Stimulated activated CD4-positive, alpha-beta T cell treated with anti-CD3 and anti-CD28 coated beads, Interleukin-12 subunit alpha, Interleukin-12 subunit beta, amount 100 ng/mL, for 24 hours (primary cell): ENCODE data around the gene R3HDM2.
A peak's percentile ranks its signal among the peaks of the same experiment; 100 is the strongest.

ENCODE experiments used
- DNase-seq, 2 experiments: peaks; one replicate each; pipeline ENCODE4 v3.0.0-alpha.2; 2020; ENCODE audit warnings: low read depth in 2 of 2

R3HDM2 gene

DNA sequence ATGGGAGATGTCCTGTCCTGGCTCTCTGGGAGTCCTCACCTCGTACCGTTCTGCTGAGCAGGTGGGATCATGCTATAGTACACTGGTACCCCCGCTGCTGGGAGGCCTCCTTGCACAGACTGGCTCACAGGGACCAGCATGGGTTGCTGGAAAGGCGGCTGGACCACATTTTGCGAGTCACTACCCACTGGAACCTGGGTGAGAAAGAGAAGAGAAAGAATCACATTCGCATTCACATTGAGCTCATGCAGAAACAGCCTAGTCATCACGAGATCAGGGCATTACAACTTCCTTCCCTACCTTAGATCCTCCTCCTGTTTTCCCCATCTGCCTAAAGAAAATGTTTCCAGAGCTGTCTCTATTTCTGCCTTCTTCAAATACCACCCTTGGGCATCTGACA lies 162.6 kb downstream of the R3HDM2 start:
- peak; percentile 11 to 14 for DNase-seq

DNA sequence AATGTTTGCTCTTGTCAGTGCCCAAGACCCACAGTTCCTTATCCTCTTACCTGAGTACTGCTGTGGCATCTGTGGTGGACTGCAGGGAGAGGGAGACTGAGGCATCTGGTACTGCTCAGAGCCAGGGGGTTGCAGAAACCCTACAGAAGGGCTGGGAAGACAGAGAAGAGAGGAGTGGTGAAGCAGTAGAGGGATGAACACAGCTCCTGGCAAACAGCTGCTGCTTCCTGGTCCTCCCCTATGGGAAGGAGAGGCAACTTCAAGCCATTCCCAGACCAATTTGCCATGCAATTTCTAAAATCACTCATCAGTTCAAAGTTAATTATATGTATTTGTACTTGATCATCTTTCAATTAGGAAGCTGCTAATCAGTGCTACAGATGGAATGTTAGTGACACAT lies 164.2 kb downstream of the R3HDM2 start:
- DNase-seq, result no peak

DNA sequence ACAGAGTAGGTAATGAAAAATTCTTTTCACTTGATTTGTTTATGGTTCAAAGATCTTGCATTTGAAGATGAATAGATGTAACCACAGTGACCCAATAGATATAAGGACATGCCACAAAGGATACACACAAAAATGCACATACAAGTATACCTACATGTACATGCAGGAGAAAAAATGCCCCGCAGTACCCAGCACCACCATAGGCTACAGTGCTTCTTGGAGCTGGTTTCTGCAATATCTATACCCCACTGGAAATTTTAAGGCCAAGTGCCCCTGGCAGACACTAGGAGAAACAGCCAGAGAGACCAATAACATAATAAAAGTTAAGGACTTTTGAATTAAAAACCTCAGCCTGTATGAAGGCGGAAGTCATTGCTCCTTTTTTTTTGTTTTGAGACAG lies 167.7 kb downstream of the R3HDM2 start:
- DNase-seq, result no peak

DNA sequence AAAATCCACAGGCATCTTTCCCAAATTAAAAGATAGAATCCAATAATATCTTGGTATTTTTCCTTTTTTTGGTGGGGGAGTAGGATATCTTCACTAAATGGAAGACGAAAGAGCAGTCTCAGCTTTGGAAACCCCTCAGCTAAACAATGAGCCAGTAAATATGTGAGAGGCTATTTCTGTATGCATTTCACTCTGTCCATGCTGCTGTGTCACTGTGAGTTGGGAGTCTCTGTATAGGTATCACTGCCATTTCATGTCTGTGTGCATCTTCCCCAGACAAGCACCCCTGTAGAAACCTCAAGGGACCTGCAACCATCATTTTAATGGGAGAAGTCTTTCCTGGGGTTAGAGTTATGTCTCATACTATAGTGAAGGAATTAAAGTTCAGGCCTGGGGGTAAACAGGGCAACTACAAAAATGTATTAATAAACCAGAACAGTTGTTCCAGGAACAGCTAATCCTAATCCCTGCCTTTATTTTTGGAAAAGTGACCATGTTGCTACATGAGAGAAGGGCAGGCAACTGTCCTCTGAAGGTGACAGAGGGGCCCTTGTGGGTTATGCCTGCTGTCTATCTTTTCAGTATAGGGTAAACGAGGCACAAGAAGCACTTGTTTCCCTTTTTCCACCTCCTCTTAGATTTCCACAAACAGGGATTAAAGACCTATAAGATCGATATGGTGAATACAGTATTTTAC lies 168.6 kb downstream of the R3HDM2 start:
- no peak for DNase-seq

DNA sequence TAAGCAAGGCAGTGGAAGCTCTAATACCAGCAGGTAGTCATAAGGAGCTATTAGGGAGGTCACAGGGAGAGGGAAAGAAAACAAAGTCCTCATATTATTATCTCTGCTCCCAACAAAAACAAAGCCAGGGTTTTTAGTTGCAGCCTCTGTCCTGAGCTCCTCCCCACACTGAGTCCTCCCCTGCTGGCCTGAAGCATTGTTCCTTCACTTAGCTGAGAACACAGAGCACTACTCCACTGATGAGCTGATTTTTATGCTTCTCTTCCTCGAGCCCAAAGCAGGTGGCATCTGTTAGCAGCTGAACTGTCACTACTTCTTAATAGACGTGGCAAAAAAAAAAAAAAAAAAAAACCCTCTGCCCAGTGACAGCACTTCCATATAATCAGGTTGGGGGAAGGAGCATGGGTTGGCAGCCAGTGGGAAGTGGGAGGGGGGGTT lies 169.4 kb downstream of the R3HDM2 start:
- DNase-seq, result no peak

DNA sequence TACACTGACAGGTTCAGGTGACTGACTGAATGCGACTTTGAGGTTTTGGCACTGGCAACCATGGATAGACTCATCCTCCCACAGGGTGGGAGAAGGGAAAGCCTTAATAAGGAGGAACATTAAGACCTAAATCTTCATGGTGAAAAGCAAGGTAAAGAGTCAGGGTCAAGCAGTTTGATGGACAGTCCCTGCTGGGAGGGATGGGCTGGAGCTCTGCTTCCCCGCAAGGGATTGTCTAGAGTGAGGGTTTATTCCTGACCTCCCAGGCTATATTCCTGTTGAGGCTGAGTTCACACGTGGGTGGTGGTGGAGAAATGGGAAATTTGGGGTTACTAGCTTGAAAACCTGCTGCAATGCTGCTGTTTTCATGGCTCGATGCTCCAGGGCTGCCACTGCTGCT lies 170.5 kb downstream of the R3HDM2 start:
- DNase-seq, result no peak

DNA sequence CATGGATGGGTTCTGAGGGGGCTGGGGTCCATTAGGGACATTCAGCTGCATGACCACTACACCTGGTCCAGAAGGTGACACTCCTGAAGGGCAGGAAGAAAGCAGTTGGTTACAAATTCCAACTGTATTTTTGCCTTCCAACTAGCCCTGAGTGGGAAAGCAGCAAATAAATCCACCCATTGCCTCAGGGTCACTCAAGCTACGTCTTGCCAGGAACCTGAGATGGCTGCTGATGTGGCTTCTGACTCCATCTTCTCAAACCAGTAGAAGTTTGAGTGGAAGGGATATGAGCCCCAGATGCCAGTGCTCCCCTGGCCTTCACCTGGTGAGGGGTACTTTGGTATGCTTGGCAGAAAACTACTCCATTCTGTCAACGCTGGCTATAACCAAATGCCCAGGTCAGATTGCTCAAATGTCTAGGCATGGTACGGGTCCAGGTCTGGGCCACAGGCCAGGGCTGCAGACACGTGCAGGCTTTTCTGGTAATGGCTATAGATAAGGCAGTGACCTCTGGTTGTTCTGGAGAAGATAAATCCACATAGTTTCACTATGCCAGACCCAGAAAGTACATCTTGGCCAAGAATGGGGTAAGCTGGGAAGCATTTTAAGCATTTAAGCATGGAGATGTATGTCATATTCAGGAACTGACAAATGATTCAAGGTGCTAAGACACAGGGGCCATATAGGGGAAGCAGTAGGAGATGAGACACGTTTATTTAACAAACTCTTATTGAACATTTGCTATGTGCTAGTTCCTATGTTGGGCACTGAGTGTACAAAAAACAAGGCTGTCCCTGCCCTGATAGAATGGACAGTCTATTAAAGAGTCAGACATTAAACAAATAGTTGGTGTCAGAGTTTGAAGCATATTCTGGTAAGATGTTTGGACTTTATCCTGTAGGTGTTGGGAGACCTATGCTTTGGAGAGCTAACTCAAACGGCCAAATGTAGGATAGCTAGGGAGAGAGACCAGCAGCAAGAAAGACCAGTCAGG lies 171.6 kb downstream of the R3HDM2 start:
- DNase-seq, result no peak

DNA sequence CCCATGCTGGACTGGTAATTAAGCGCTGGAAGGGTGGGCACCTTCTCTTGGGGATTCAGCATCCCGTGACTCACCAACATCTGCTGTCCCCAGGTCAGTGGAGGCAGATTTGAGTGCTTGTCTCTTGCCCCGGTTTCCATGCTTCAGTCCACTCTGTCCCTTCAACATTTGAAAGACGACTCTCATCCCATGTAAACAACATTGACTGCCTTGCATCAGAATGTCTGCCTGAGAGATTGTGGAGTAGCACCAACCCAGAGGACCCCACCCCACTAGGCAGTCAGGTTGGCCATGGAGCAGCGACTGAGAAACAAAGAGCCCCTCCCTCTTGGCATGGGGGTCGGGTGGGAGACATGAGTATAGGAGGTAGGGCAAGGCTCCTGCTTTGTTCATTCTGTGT lies 174.9 kb downstream of the R3HDM2 start:
- no peak for DNase-seq

DNA sequence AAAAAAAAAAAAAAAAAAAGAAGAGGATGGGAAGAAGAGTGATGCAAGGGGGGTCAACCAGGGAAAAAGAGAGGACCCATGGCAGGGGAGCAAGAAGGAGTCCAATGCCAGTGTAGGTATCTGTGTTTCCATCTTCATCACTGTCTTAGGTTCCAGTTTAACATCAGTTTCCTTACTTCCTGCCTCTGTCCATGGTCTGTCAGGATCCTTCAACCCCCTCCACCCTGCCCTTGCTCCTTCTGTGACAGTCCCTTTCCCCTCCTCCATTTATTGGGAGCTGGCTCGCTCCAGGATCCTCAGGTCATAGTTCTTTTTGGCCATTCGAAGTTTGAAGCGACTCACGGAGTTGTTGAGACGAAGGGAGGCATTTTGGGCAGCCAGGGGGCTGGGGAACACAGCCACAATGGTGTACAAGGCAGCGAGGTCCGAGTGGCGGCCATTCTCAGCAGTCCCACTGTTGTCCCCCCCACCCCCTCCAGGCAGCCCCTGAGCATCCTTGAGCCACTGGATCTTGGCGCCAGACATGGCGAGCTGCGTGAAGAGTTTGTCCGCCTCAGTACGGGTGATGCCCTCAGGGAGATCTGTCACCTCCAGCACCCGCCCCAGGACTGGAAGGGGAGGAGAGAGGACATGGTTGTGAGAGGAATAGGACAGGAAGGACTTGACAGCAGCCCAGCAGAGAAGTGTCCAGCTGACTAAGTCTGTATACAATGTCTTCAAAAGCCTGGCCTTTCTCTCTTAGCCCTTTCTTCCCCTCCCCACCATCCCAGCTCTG lies 176.2 kb downstream of the R3HDM2 start:
- no peak for DNase-seq

DNA sequence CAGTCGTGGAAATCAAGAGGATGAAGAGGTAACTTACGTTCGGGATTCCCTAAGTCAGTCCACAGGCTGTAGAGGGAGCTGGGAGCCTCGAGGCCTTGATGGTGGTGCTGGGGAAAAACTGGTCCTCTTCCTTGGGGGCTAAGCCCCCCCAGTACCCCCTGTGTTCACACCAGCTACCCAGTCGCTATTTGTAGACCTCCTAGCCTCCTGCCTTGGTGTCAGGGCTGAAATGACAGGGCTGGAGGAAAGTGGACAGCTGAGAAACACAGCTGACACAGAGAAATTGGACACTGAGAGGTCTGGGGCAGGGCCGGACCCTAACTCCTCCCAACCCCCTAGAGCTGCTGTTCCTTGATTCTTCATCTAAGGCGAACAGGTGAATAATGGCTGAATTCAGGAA lies 179.9 kb downstream of the R3HDM2 start, which contains the start of gene STAC3:
STAC3 (minus strand) TSS at position 232 of the 400 bp plus-strand sequence. CDS start 1,551 bp downstream, outside the sequence.
- no peak for DNase-seq

DNA sequence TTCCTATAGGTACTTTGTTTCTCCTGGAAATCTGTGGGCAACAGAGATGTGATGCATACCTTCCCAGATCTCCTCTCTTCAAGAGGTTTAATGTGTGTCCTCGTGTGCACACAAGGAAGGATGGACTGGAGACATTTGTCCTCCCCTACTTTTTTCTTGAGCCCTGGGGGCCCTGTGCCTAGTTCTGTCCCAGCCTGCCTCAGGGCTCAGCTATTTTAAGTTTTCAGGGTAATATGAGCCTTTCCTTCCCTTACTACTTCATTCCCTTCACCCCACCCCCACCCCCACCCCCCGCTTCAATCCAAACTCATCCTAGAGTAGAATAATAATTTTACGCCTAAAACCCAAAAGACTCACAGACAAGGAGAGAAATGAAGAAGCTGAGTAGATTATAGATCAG lies 180.3 kb downstream of the R3HDM2 start:
- no peak for DNase-seq

DNA sequence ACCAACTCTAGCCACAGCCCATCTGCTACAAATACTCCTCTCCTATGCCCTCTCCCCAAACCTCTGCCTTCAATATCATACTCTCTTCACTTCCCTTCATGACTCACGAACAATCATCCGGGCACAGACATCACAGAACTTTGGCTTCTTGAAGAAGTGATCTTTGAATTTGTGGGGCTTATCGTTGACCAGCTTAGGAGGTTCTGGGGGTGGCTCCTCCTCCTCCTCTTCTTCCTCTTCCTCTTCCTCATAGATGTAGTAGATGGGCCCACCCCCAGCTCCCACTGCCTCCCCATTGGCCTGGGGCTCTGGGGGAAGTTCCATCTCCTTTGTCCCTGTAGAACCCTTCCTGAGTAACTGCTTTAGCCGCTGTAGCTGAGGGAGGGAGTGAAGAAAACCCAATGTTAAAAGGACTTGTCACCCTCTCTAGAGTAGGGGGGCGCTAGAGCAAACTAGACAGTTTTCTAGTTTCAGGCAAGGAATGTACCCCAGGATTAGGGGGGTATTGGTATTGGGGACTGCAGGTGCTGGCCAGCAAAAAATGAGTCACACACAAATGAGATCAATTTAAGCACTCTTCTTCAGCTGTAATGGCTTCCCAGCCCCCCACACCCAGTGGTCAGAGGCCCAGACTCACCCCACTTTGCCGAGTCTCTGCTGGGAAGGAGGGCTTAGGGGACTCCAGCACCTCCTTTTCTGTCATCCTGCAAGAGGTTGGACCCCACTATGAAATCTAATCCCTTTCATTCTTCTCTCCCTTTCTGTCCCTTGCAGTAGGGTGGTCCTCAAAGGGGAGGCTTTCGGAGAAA lies 181.7 kb downstream of the R3HDM2 start:
- DNase-seq, result no peak

DNA sequence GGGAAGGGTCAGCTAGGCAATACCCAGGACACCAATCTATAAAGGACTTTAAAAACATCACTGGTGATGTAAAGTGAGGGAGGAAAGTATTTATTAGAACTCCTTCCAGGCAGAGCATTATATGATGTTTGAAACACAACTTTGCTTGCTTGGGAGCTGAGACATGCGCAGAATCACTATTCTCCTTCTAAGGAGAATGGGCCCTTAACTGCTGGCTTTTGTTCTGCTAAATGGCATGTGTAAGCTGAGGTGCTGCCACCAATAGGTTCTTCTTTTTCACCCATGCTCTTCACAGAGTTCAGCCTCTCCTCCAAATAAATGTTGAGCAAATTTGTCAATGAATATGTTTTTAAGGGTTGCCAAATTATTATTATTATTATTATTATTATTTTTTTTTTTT lies 183.8 kb downstream of the R3HDM2 start:
- DNase-seq, result no peak

DNA sequence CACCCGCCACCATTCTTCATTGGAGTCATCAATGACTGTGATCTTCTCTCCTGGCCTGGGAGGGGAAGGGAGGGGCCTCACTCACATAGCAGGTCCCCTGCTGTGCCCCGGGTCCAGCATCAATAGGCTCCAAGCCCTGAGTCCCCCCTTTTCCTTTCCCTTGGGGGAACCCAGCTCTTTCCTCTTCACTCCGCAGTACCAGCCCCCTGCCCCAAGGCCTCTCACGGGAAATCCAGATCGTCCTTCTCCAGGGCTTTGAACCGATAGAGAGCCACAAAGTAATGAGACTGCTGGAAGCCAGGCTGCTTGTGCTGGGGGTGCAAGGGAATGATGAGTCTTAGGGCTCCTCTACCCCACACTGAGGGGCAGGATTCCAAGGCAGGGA lies 186.5 kb downstream of the R3HDM2 start:
- DNase-seq, result no peak

DNA sequence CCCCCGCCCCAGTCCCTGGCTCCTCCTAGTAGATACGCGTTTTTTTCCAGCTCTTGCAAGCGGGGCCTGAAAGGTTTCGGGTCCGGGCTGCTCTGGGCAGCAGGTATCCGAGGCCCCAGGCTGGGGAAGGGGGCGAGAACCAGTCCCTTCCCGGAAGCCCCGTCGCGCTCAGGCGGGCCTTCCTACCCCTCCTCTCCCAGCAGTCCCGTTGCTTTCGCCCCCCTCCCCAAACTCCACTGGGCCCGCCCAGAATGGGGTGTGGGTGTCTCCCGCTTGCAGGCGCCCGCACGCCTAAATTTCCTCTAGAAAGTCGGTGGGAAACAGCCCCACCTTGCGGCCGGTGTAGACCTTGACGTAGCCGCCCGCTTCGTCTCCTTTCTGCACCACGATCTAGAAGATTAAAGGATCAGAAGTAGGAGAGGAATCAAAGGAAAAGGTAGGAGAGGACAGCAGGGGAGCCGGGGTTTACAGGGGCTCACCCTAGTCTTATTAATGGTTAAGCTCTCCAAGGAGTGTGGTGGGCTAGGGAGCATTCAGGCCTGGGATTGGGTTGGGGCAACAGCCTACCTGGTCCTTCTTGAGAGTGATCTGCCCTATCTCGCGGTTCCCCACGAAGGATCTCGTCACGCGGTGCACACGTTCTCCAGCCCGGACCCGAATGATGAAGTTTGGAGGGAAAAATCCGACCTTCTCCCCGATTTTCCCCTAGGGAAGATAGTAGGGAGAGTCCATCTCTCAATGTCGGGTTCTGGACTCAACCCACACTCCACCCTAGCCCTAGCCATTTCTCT lies 187.1 kb downstream of the R3HDM2 start:
- peak; percentile 64 to 87 for DNase-seq

DNA sequence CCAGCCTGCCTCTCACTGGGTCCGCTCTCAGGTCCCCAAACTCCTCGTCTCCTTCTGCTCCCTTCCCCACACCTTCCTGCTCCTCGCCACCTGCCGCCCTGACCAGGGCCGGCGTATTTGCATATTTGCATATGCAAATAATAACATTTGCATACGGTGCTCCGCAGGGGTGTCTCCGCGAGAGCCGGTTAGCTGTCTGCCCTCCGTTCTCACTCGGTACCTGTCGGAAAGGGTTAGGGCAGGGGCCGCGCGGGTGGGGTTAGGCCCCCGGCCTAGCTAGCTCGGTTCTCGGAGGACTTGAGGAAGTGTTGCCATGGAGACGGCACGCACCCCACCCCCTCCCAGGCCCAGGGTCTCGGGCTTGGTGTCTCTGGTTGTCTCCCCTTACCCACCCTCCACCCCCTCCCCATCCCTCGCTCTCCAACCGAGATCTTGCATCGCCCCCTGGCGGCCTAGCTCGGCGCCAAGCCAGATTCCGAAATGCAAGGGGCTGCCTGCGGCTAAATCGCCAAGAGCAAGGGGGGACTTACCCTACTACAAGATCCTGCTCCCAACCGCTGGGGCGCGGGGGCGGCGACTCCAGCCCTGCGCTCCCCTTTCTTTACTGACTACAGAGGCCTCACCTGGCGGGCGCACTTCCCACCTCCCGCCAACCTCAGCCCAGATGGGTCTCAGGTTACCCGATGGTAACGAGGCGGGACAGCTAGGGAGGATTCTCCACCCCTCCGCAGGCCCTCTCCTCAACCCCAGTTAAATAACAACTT lies 188.0 kb downstream of the R3HDM2 start:
- DNase-seq, result peak in 1 of 2 experiments; percentile 67

DNA sequence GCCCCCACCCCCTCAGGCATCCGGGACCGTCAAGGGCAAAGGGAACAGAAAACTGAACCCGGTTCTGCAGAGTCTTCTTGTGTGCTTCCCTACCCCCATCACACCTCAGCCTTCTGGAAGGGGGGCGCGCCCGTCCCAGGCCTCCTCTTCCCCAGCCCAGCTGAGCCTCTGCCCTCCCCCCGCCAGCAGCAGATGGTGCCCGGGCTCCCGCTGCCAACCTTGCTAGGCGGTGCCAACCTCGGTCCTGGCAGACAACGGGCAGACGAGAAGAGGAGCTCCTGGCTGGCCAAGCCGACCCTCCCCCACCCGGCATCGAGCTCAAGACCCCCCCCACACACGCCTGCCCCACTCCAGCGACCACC lies 188.5 kb downstream of the R3HDM2 start:
- no peak for DNase-seq

DNA sequence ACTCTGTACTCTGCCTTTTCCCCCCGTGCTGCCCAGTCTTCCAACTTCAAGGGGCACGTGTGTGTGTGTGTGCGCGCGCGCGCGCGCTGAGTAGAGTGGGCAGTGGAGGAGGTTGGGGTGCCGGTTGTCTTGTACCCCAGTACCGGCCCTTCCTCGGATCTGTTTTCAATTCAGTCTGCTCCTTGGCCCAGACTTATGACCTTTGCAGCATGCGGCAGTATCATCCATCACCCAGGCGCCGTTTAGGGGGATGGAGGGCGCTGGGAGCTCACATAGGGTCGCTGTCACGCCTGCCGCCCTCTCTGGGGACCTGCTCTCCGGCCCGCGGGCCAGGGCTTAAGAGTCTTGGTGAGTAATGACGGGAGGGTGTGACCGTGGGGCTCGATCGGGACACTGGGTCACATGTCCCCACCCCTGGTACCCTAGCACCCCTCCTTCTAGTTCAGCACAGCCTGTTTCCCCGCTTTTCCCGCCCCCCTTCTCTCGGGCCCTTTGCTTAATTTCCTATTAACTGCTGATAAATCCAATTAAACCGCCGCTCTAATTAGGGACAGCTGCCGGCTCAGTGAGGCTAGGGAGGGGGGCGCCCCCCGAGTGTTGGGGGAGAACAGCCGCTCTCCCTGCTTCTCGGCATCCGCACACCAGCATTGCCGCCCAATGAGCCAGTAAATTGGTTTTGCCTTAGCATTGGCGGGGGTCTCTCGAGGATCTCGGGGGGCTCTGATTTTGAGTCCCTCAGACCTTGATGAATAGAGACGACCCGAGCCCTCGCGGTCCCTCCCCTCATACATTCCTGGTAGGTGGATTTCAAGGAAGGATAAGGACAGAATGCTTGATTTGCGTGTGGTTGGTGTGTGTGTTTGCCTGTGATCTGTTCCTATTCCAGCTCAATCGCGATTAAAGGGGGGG lies 189.2 kb downstream of the R3HDM2 start:
- no peak for DNase-seq
